GM18873 (cell line): ENCODE data around the gene ZNF785.
"Not testable (repeated sequence)": the region's sequence is repeated elsewhere in the genome, so short reads cannot be mapped to it uniquely, and the experiment has no call there.

Experiments used
- ATAC-seq: cut with Tn5 transposase; IDR thresholded peaks from one replicate; pipeline ENCODE4 v1.9.1; 2021; ENCODE audit warnings: mild to moderate bottlenecking, moderate library complexity, moderate number of reproducible peaks; ENCODE audit not compliant: unreplicated experiment, low FRiP score

The ZNF785 gene

DNA sequence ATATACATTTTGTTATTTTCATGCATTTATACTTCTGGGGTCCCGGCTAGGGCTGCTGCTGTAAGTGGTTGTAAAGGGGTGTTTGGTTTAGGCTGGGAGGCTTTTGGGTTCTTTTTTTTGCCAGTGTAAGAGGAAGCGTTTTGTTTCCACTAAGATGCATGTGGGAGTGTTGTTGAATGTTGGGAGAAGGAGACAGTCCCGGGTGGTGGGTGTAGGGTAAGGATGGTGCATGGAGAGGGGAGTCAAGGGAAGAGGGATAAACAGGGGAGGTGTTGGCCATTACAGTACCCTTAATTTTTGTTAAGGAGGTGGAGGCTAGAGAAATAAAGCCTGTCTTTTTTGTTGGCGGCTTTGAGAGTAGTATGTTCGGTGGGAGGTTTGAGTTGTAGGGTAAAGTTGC lies 42.4 kb downstream of the ZNF785 start:
- ATAC-seq: no peak

DNA sequence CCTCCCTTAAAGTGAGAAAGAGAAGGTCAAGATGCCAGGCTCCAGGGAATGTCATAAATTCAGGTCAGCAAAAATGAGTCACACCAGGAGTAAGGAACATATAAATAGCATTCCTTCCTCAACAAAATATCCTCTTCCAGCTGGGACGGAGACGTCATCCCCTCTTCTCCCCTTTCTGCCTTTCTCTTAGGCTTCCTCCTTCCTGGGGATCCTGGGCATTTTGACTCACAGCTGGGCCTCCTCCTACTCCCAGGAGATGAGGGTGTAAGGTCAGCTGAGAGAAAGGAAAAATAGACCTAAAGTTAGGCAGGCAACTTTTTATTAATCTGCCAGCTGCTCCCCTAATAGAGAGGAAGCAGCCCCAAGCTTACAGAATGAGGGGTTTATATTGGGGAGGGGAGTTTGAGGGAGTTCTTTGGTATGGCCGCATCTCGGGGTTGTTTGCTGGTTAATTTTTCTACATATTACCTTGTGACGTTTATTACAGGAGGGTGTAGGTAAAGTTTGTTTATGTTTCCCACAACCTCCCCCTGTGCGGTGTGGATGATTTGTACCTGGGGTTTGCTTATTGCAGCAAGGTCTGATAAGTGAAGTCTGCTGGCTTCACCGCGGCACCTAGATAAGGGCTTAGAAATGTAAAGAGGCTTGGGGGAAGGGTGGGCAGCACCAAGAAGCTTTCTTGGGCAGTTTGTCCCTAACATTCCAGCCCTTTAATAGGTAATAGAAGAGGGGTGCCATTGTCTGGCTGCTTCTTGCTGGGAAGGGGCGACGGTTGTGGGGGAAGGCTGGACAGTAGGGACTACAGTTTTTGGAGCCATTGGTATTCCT lies 43.8 kb downstream of the ZNF785 start:
- ATAC-seq: no peak

- not testable (repeated sequence) for ATAC-seq
These were observed 44.5 kb downstream of the ZNF785 start for GRCh38 chr16:30540916-30541464.

DNA sequence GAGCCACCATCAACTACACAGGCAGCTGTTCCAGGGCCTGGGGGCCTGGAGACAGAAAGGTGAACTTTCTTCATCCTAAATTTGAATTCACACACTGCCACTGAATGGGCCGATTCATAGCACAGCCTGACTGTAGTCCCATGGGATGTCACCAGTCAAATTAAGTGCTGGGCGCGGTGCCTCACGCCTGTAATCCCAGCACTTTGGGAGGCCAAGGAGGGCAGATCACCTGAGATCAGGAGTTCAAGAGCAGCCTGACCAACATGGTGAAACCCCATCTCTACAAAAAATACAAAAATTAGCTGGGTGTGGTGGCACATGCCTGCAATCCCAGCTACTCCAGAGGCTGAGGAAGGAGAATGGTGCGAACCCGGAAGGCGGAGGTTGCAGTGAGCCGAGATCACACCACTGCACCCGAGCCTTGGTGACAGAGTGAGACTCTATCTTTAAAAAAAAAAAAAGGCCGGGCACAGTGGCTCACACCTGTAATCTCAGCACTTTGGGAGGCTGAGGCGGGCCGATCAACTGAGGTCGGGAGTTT lies 45.4 kb downstream of the ZNF785 start:
- ATAC-seq: not testable (repeated sequence)

DNA sequence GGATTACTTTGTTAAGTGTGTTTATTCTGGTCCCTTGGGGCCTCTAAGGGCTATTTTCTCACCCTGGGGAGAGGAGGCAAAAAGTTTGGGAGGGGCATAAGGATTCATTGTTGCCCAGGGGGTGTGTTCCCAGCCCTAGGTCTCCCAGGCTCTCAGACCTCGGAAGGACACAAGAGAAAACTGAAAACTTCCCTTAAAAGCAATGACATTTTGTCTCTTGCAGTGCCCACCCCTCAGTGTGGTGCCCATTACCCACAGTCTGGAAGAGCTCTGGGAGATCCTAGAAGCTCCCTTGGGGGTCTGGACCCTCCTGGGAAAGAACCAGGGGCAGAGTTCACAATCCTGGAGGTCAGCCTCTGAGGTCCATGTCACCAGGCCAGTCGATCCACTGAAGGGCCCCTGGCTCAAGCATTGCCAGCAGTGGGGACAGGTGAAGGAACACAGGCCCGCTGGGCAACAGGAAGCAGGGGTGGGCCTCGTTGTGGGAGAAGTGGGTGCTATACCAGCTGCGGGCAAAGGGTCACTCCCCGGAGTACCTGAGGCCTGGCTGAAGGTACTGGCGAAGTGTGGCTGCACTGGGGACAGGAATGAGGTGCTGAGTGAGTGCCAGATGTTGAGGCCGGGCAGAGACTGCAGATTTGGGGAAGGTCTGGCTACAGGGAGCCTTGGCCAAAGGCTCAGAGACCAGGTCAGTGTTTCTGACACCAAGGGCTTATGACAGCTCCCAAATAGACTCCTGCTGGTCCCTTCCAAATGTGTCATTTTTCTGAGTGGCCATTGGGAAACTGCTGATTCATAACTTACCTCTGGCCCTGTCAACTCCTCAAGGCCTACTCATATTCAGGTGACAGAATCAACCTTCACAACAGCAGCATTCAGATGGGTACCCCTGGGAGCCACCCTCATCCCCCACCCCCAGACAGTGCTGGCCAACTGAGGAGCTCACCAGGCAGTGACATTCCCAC lies 46.2 kb downstream of the ZNF785 start:
- no peak for ATAC-seq

- ATAC-seq: not testable (repeated sequence)
These were observed 49.0 kb downstream of the ZNF785 start for GRCh38 chr16:30536391-30537024.

- no peak for ATAC-seq
These were observed 49.7 kb downstream of the ZNF785 start for GRCh38 chr16:30535777-30536190.

GRCh38 chr16:30535106-30535776 lies 50.3 kb downstream of the ZNF785 start:
- ATAC-seq: no peak

DNA sequence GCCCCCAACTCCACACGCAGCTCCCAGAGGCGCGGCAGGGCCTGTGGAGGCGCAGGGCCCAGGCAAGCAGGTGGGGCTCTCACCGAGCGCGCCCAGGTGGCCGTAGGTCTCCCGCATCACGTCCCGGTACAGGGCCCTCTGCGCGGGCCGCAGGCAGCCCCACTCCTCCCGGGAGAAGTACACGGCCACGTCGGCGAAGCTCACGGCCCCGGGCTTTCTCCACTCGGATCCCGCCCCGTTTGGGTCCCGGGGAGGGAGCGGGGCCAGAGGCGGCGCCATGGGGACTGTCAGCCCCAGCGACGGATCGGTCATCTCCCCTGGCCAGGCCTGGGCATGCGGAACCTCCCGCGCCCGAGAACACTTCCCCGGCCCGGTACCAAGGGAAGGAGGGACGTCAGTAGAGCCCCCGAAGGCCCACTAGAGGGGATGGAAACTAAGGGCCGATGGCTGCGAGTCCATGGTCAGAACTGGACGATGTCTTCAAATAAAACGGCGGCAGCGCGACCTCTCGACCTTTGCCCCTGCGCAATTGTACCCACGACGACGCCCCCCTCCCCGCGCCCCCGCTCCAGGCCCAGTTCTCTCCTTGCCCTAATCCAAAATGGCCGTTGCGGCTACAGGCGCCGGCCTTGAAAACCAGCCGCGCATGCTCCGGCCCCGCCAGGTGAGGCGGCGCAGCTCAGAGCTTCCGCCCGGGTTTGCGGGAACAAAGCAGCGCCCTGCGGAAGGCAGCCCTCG lies 51.0 kb downstream of the ZNF785 start, which contains the start of gene ZNF747:
Gene ZNF747 (minus strand): TSS at position 491 of the 738 bp plus-strand sequence. CDS start 179 bp downstream, at position 312.
- no peak for ATAC-seq

DNA sequence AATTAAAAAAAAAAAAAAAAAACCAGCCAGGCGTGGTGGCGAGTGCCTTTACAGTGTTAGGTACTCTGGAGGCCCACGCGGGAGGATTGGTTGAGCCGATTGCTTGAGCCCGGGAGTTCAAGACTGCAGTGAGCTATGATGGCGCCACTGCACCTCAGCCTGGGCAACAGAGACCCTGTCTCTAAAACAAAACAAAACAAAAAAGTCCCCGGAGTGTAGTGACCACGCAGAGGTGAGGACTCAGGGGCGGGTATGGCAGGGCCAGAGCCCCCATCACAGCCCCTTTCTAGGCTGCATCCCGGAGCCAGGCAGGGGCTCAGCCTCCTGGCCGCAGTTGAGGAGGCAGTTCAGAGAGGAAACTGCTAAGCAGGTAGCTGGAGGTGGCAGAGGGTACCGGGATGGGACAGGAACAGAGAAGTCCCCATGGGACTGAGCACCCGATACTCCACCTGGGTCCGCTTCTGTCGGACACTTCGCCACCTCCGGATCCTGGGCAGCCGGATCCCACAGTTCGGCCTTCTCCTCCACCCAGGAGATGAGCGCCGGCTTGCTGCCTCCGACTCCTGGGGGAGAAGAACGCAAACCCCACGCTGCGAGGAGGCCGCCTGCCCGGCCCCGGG lies 51.6 kb downstream of the ZNF785 start:
- no peak for ATAC-seq

GRCh38 chr16:30533146-30533522 lies 52.4 kb downstream of the ZNF785 start:
- no peak for ATAC-seq

- no peak for ATAC-seq
These were observed 53.0 kb downstream of the ZNF785 start for GRCh38 chr16:30532285-30533145.
